Caki2 (cell line): Measurements from ENCODE around the gene NUTM1. TPM values are rescaled to one million over a fixed set of nuclear protein-coding genes. Genes with fewer than 3 reads are reported as not detected.
"Not testable (repeated sequence)": the region's sequence is repeated elsewhere in the genome, so short reads cannot be mapped to it uniquely, and the experiment has no call there.

Source experiments
- DNase-seq: peaks from one replicate; pipeline ENCODE4 v3.0.0-alpha.2; 2015; ENCODE audit warnings: low read depth
- in situ Hi-C: cut with HindIII; loops from 2 replicates; pipeline ENCODE4 v1.10.0; 2016; ENCODE audit warnings: low sequenced_read_pairs, low pct_unique_long_range_greater_than_20kb, mixed read lengths
- total RNA-seq: library from RNA; depleted of rRNA; stranded (reverse); fragments of >200 nt; shearing (Covaris generic); gene quantifications from 2 replicates; pipeline ENCODE4 v1.2.3, GENCODE V29; 2014; ENCODE audit warnings: low replicate concordance

NUTM1 gene
- total RNA-seq, 1 experiment from 2014 or later: not detected

- in situ Hi-C loops: no loop called here
- no peak for DNase-seq
Measured at GRCh38 chr15:34358948-34359347, 15.8 kb downstream of the NUTM1 start.

DNA sequence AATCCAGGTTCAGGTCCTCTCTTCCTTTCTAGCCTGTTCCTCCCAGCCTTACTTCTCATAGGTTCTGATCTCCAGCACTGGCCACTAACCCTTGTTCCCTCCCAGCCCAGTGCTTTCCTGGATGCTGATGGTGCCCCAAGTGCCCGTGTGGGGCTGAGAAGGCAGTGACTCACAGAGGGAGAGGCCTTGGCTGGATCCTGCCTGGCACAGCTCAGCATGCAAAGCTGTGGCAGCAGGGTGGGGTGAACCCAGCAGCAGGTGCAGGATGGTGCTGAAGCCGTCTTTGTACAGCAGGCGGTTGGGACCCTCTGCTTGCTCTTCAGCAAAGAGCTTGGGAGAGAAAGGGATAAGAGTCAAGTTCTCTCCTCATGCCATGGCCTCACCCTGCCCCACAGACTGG is 16.3 kb downstream of the NUTM1 start:
- in situ Hi-C loops: no loop called here
- no peak for DNase-seq

DNA sequence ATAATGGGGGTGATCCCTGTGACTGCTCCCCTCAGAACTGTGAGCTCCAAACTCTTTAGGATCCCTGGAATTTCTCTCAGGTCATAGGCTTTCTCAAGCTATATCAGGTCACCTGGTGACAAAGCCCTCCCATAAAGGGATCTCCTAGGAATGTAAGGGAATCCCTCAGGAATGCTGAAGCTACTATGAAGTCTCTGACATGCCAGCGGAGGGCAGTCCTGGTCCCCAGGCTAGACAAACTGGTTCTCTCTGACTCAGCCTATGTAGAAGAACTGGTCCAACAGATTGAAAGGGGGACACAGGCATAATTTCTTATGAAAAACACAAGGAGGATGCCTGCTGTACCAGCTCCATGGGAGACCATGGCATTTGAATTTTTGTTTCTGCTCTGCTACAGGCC is 17.2 kb downstream of the NUTM1 start:
- no peak for DNase-seq

GRCh38 chr15:34361278-34361677 is 18.2 kb downstream of the NUTM1 start:
- DNase-seq: no peak
- in situ Hi-C loops: no loop called here

More for the DNA sequence above, 17.2 kb downstream of the NUTM1 start:
- in situ Hi-C loops: no loop called here

DNA sequence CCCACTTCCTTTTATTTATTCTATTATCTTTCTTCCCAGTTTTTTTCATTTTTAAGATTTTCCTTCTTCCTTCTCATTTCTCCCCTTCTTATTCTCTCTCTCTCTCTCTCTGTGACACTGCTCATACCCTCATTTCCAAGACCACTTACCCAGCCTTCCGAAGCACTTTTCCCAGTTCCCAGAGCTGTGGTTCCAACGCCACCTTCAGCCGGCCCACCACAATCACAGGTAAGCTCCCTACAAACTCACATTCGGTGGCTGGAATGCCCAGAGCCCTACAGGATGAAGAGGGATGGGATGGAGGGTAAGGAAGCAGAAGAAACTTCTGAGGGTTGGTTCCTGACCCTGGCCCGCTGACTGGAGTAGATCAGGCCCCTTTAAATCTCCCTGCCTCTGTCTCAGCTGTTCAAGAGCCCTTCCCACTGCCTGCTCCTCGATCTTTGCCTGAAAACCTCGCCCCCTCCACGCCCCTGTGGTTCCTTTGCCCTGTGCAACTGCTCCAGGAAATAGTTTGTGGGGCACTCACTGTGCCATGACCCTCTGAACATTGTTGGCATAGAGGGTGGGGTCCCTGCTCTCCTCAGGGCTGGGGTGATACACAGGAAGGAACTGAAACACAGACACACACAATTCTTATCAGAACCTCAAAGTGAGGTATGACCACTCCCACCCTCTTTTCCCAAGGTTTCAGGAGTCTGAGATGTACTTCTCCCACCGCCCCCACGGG is 19.1 kb downstream of the NUTM1 start:
- no peak for DNase-seq
- in situ Hi-C loops: no loop called here

DNA sequence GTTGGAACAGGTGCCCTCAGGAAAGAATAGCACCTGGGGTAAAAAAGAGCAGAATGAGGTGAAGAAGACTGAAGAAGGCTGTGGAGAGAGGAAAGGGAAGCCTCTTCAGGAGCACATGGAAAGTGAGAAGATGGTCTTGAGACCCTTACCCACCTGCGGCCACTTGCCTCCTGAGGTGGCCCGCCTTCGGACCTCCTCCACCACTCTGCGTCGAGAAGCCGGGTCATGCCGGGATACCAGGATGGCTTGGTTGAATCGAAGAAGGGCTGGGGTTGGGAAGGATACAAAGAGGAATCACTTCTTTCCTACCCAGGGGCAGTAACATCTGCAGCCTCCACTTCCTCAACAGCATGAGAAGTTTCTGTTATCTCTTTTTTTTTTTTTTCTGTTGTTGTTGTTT is 20.9 kb downstream of the NUTM1 start:
- no peak for DNase-seq
- in situ Hi-C loops: no loop called here

GRCh38 chr15:34365091-34365825 is 22.1 kb downstream of the NUTM1 start:
- in situ Hi-C loops: no loop called here
- DNase-seq: no peak

DNA sequence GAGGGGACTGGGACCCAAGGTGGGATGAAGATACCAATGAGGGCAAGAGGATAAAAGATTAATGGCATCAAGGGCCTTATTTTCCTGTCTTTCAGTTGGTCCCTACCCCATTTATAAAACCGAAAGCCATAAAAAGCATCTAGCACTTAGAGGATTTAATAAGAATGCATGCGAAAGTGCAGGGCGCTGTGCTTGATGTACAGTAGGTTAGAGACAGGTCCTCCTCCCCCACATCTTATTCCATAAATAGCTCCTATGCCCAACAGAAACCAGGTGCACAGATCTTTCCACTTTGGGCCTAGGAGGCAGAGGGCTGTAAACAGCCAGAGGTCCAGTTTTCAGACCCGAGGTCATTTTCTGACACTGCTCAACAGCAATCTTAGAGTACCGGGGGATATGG is 22.7 kb downstream of the NUTM1 start:
- in situ Hi-C loops: no loop called here
- DNase-seq: no peak

DNA sequence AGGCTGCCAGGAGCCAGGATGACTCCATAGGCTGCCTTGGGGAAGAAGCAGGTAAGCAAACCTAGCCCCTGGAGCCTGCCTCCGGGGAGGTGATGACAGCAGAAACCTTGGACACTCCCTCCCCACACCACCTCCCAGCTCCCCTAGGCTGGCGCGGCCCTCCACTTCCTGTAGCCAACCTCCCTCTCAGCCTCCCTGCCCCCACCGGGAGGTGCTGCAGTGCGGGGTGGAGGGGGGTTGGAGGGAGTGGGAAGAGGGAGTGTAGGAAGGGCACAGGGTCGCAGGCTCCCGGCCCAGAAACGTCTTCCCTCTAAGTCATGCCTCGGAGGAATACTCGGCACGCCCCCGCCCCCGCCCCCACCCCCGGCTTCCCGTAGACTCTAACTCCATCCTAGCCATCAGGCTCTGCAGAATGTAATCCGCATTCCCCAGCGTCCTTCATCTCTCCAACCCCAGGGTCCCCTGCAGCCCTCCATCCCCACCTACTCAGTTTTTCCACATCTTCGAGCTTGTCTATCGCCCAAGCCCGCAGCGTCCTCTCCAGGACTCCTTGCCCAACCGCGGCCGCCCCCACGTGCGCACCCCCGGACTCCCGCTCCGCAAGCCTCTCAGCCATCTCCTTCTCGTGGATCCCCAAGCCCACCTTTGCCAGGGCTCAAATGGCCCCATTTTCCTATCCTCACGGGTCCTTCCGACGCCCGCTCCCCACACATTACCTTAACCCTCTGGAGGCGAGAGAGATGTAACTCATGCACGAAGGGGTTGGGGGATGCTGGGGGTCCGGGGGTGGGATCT is 23.4 kb downstream of the NUTM1 start:
- in situ Hi-C loops: no loop called here

GRCh38 chr15:34367101-34368081 is 24.3 kb downstream of the NUTM1 start, which contains the start of gene LPCAT4:
TSS of gene LPCAT4 (minus strand) at chr15:34367196. CDS start at chr15:34367100, 96 bp downstream.
- peak; percentile 91 for DNase-seq
- in situ Hi-C loops: no loop called here

More for the DNA sequence above, 23.4 kb downstream of the NUTM1 start:
- DNase-seq: peak; percentile 69

GRCh38 chr15:34370129-34370528 is 27.0 kb downstream of the NUTM1 start:
- in situ Hi-C loops: no loop called here
- DNase-seq: no peak

- in situ Hi-C loops: no loop called here
- DNase-seq: no peak
Measured at GRCh38 chr15:34370643-34371042, 27.5 kb downstream of the NUTM1 start.

- in situ Hi-C loops: no loop called here
- no peak for DNase-seq
Measured at GRCh38 chr15:34373951-34374350, 30.8 kb downstream of the NUTM1 start.

GRCh38 chr15:34374816-34375215 is 31.7 kb downstream of the NUTM1 start:
- in situ Hi-C loops: no loop called here

GRCh38 chr15:34375541-34375940 is 32.4 kb downstream of the NUTM1 start:
- in situ Hi-C loops, DNase-seq: not testable (repeated sequence)

More at GRCh38 chr15:34374816-34375215, 31.7 kb downstream of the NUTM1 start:
- no peak for DNase-seq

- DNase-seq: no peak
- in situ Hi-C loops: no loop called here
Measured at GRCh38 chr15:34376856-34377255, 33.7 kb downstream of the NUTM1 start.

DNA sequence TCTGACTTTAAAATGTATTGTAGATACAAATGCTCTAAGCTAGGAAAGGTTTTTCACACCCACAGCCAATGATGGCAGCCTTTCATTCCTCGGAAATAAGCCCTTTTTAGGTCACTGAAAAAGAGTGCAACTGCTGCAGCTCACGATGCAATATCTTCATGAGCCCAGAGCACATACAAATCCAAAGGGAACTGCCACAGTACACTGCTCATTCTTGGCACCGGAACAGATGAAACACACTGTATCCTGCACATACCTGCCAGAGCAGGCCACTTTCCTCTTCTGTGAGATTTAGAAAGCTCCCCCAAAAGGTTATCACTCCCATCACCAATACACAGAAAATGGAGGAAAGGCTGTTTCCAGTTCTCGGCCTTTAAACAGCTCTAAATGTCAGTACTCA is 37.4 kb downstream of the NUTM1 start:
- DNase-seq, in situ Hi-C loops: not testable (repeated sequence)
